K562 (cell line): ENCODE results near the gene WEE1. TPM values are rescaled to one million over a fixed set of nuclear protein-coding genes. Genes with fewer than 3 reads are reported as not detected.

Source experiments
- ATAC-seq: fragments of 200-7000 bp; cut with Tn5 transposase; 3 replicates; pipeline ENCODE4 v1.9.1; 2020; ENCODE audit warnings: moderate library complexity
- BruUV-seq: library from RNA; stranded (reverse); fragments of 400-500 nt; replicated peaks from 2 replicates; lab custom pipeline; 2021; lab: Mats Ljungman, UMichigan
- CTCF ChIA-PET: fragments of 300-600 bp; formaldehyde crosslinking; extraction: SDS; loops from one replicate; lab custom pipeline; 2021; ENCODE audit warnings: low intra/inter-chr PET ratio; lab: Yijun Ruan, JAX
- POLR2A ChIA-PET: fragments of 300-600, 350-650 bp; sonication (Branson Sonifier 250); formaldehyde crosslinking; extraction: SDS; loops from one replicate; lab custom pipeline; 2021; ENCODE audit warnings: antibody characterized with exemption, inconsistent platforms; lab: Yijun Ruan, JAX
- DNase-seq, 4 experiments: peaks; one replicate each; pipeline versions ENCODE4 v3.0.0 to v3.0.0-alpha.2; 2011 to 2018; ENCODE audit warnings: low spot score in 3 of 4, mixed read lengths in 3 of 4; ENCODE audit errors: extremely low read depth in 1 of 4
- FAIRE-seq: peaks from 2 replicates; lab custom pipeline; 2011; peaks lifted over from hg19 to GRCh38; lab: Jason Lieb, UNC
- H2AFZ ChIP-seq: 2 replicates; pipeline ENCODE4 v1.6.0; 2011; ENCODE audit warnings: low read depth, low read length, control low read depth, inconsistent platforms
- H3K27ac ChIP-seq: fragments of 200-600 bp; 3 replicates; pipeline ENCODE4 v1.8.0; 2011; ENCODE audit warnings: low read depth, mild to moderate bottlenecking, control low read depth, inconsistent platforms, low read length, moderate library complexity, mixed read lengths; ENCODE audit errors: extremely low read depth
- H3K27me3 ChIP-seq, 2 experiments: fragments of 300-600 bp in 1 of 2; 2 replicates in 1 of 2; 3 replicates in 1 of 2; pipeline versions ENCODE4 v1.6.0 to v1.8.0; 2011; ENCODE audit warnings: inconsistent platforms in 2 of 2, low read length in 2 of 2, mild to moderate bottlenecking in 1 of 2, mixed read lengths in 1 of 2, moderate library complexity in 1 of 2; ENCODE audit not compliant: control insufficient read depth in 2 of 2, insufficient read depth in 2 of 2
- H3K36me3 ChIP-seq: fragments of 300-600 bp; 3 replicates; pipeline ENCODE4 v1.8.0; 2011; ENCODE audit warnings: mild to moderate bottlenecking, low read length, inconsistent platforms; ENCODE audit not compliant: control insufficient read depth, insufficient read depth
- H3K4me1 ChIP-seq, 2 experiments: fragments of 200-600 bp in 1 of 2; replicated peaks in 1 of 2; 2 replicates in 1 of 2; 3 replicates in 1 of 2; pipeline versions ENCODE4 v1.5.1 to v1.8.0; 2011; ENCODE audit warnings: inconsistent platforms in 2 of 2, low read length in 2 of 2, mild to moderate bottlenecking in 1 of 2, mixed read lengths in 1 of 2, moderate library complexity in 1 of 2; ENCODE audit not compliant: control insufficient read depth in 2 of 2, insufficient read depth in 2 of 2
- H3K4me2 ChIP-seq: 2 replicates; pipeline ENCODE4 v1.6.1; 2011; ENCODE audit warnings: low read length, control low read depth, inconsistent platforms, mixed read lengths; ENCODE audit not compliant: insufficient read depth
- H3K4me3 ChIP-seq: fragments of 200-600 bp; sonication (generic), shearing (Covaris generic); 2 replicates; pipeline ENCODE4 v1.5.1; 2016; ENCODE audit warnings: control low read depth, inconsistent platforms
- H3K79me2 ChIP-seq: fragments of 200-600 bp; 3 replicates; pipeline ENCODE4 v1.8.0; 2011; ENCODE audit warnings: low read length, inconsistent platforms; ENCODE audit not compliant: control insufficient read depth, insufficient read depth
- H3K9ac ChIP-seq, 2 experiments: 2 replicates each; pipeline versions ENCODE4 v1.6.0 to v1.6.1; 2011; ENCODE audit warnings: low read depth in 2 of 2, low read length in 2 of 2, control low read depth in 1 of 2, inconsistent platforms in 1 of 2, mild to moderate bottlenecking in 1 of 2, mixed read lengths in 1 of 2; ENCODE audit not compliant: insufficient read depth in 1 of 2
- H3K9me1 ChIP-seq: one replicate; pipeline ENCODE4 v1.6.0; 2011; ENCODE audit warnings: inconsistent platforms, mild to moderate bottlenecking, low read length, moderate library complexity; ENCODE audit not compliant: control insufficient read depth, insufficient read depth
- H3K9me3 ChIP-seq: replicated peaks from 2 replicates; pipeline ENCODE4 v1.5.1; 2011; ENCODE audit warnings: low read depth, low read length, inconsistent platforms; ENCODE audit not compliant: control insufficient read depth, insufficient read depth
- H4K20me1 ChIP-seq: replicated peaks from 2 replicates; pipeline ENCODE4 v1.6.1; 2011; ENCODE audit warnings: low read length, inconsistent platforms, mixed read lengths; ENCODE audit not compliant: control insufficient read depth, insufficient read depth
- ARID1B ChIP-seq: fragments of 450-650 bp; IDR thresholded peaks from 2 replicates; pipeline ENCODE4 v1.6.1; 2016; ENCODE audit warnings: antibody characterized with exemption, mild to moderate bottlenecking, inconsistent platforms
- CBFA2T3 ChIP-seq: fragments of 450-650 bp; IDR thresholded peaks from 2 replicates; pipeline ENCODE4 v1.6.1; 2017
- CTBP1 ChIP-seq: fragments of 450-650 bp; IDR thresholded peaks from 2 replicates; pipeline ENCODE4 v1.6.1; 2016; ENCODE audit warnings: borderline replicate concordance
- DMBX1 ChIP-seq: fragments of 250-450 bp; sonication (Bioruptor Pico); IDR thresholded peaks from 2 replicates; pipeline ENCODE4 v1.8.0; 2022; ENCODE audit warnings: inconsistent platforms, mild to moderate bottlenecking, moderate library complexity, borderline replicate concordance
- EP300 ChIP-seq: IDR thresholded peaks from 2 replicates; pipeline ENCODE4 v1.6.1; 2012; ENCODE audit warnings: low read length, improper control_type of control experiment
- ETV1 ChIP-seq: fragments of 450-650 bp; conservative IDR thresholded peaks from 2 replicates; pipeline ENCODE4 v1.6.1; 2016; ENCODE audit warnings: missing genetic modification characterization, control low read depth, low read depth, missing compliant biosample characterization
- FOXK2 ChIP-seq, 2 experiments: fragments of 450-650 bp; IDR thresholded peaks in 1 of 2; conservative IDR thresholded peaks in 1 of 2; 2 replicates each; pipeline ENCODE4 v1.6.1; 2016; ENCODE audit warnings: low read depth in 2 of 2, mild to moderate bottlenecking in 1 of 2
- HMBOX1 ChIP-seq: sonication (generic); IDR thresholded peaks from 2 replicates; pipeline ENCODE4 v1.6.1; 2016
- JUND ChIP-seq, 2 experiments: IDR thresholded peaks; 2 replicates in 1 of 2; 3 replicates in 1 of 2; pipeline ENCODE4 v1.6.1; 2011; ENCODE audit warnings: borderline replicate concordance in 2 of 2, low read depth in 2 of 2, low read length in 2 of 2, improper control_type of control experiment in 1 of 2, missing biosample characterization in 1 of 2, missing genetic modification characterization in 1 of 2, missing genetic modification reagents in 1 of 2
- MAFK ChIP-seq: IDR thresholded peaks from 2 replicates; pipeline ENCODE4 v1.6.1; 2011; ENCODE audit warnings: low read length, improper control_type of control experiment
- NFXL1 ChIP-seq: fragments of 450-650 bp; formaldehyde crosslinking; IDR thresholded peaks from 2 replicates; pipeline ENCODE4 v1.4.0; 2021; ENCODE audit warnings: mild to moderate bottlenecking
- RCOR1 ChIP-seq, 2 experiments: IDR thresholded peaks; 2 replicates each; pipeline ENCODE4 v1.6.1; 2012; ENCODE audit warnings: low read depth in 2 of 2, low read length in 2 of 2, borderline replicate concordance in 1 of 2, improper control_type of control experiment in 1 of 2
- RFX1 ChIP-seq: fragments of 450-650 bp; IDR thresholded peaks from 2 replicates; pipeline ENCODE4 v1.6.1; 2016; ENCODE audit warnings: mild to moderate bottlenecking, moderate library complexity
- SMARCA4 ChIP-seq: fragments of 450-650 bp; IDR thresholded peaks from 2 replicates; pipeline ENCODE4 v1.6.1; 2016
- SMARCE1 ChIP-seq: fragments of 450-650 bp; IDR thresholded peaks from 2 replicates; pipeline ENCODE4 v1.7.1; 2016; ENCODE audit warnings: mild to moderate bottlenecking
- SPI1 ChIP-seq: IDR thresholded peaks from 2 replicates; pipeline ENCODE4 v1.6.1; 2011; ENCODE audit warnings: low read depth, low read length, control low read depth, borderline replicate concordance
- STAT5B ChIP-seq: fragments of 250-450 bp; sonication (Bioruptor Pico); IDR thresholded peaks from 2 replicates; pipeline ENCODE4 v1.8.0; 2021; ENCODE audit warnings: mild to moderate bottlenecking, inconsistent platforms
- TCF3 ChIP-seq: sonication (generic); formaldehyde crosslinking; IDR thresholded peaks from 2 replicates; pipeline ENCODE4 v1.4.0; 2020; ENCODE audit warnings: mild to moderate bottlenecking, missing genetic modification reagents
- TEAD4 ChIP-seq, 2 experiments: sonication (generic) in 1 of 2; formaldehyde crosslinking in 1 of 2; IDR thresholded peaks; 2 replicates each; pipeline versions ENCODE4 v1.6.1 to v1.8.0; 2012 to 2022; ENCODE audit warnings: borderline replicate concordance in 1 of 2, inconsistent platforms in 1 of 2, low read length in 1 of 2, mild to moderate bottlenecking in 1 of 2, missing genetic modification reagents in 1 of 2
- ZNF354B ChIP-seq: fragments of 250-450 bp; sonication (Bioruptor Pico); IDR thresholded peaks from 2 replicates; pipeline ENCODE4 v1.4.0; 2020
- WGBS: fragments of 100-300 bp; shearing (Covaris generic); methylation state at CpG from one replicate; pipeline ENCODE4 v1.1.6; 2016; ENCODE audit warnings: low coverage, mixed read lengths; ENCODE audit not compliant: insufficient coverage; ENCODE audit errors: missing lambda C conversion rate; 5-methylcytosine and 5-hydroxymethylcytosine counted together
- in situ Hi-C: fragments of 300-500 bp; cut with MboI; formaldehyde crosslinking; loops from 4 replicates; pipeline ENCODE4 v1.15.0; 2018; ENCODE audit warnings: inconsistent platforms, mixed read lengths
- intact Hi-C: fragments of 100-400 bp; cut with micrococcal nuclease; formaldehyde crosslinking; loops from 2 replicates; pipeline ENCODE4 v1.14.2; 2022
- polyA plus RNA-seq, 8 experiments: library from polyadenylated mRNA; depleted of rRNA in 4 of 8; stranded (reverse) in 5 of 8; unstranded in 3 of 8; fragments of >200 nt; fragmentation: Nextera tagmentation in 2 of 8; fragmentation: Illumina TruSeq in 1 of 8; extraction: Ambion mirVana in 2 of 8; extraction: Trizol in 1 of 8; gene quantifications; 2 replicates each; pipeline versions ENCODE4 v1.2.1 to v1.2.3, GENCODE V29; 2011 to 2014; ENCODE audit warnings: inconsistent platforms in 1 of 8, missing spikeins in 1 of 8
- total RNA-seq, 7 experiments: library from RNA; depleted of rRNA in 6 of 7; stranded (reverse); fragments of >200 nt in 6 of 7; fragmentation: Illumina TruSeq in 2 of 7; extraction: Trizol in 2 of 7; gene quantifications; 2 replicates each; pipeline versions ENCODE4 v1.2.1 to v1.2.3, GENCODE V29; 2011 to 2021; ENCODE audit warnings: low replicate concordance in 1 of 7

WEE1 gene
- total and polyA plus RNA-seq, 9 of the 15 experiments (the other 6 are each of a cell fraction or from before 2014, with no cell fraction given), result 21.9 to 99.0 (median 67.4) TPM

- no TSS peak for BruUV-seq
- H3K9me3 ChIP-seq, result no peaks in the 10 kb centered on the region
- no peaks in the 10 kb centered on the region for H3K79me2 ChIP-seq
- FAIRE-seq (no peak), ATAC-seq (no peak), DNase-seq (no peak)
- H3K4me1 ChIP-seq, result peaks cover 14 to 15% of the 10 kb centered on the region in 2 experiments
- 53% methylated on average over 5 of the region's 5 CpGs for WGBS
- H4K20me1 ChIP-seq, result no peaks in the 10 kb centered on the region
- no peaks in the 10 kb centered on the region for H3K9me1 ChIP-seq
- peak overlapping the region; percentile 10; the same call in 1 of the 2 replicates for H3K4me2 ChIP-seq
- ChIA-PET CTCF (no interaction called here), POLR2A (interaction anchor here (0.5 to 1.8 kb wide), 3 partner anchors 14 to 491 kb away, joined by 3 to 6 read pairs (median 3); no protein-coding TSS in a partner anchor)
- no peak overlapping the region for H3K9ac ChIP-seq
- intact Hi-C loops (no loop called here), in situ Hi-C loops (no loop called here)
- no peaks in the 10 kb centered on the region for H3K36me3 ChIP-seq
- peak overlapping the region; percentile 63 for H2AFZ ChIP-seq
- H3K4me3 ChIP-seq, result no peak overlapping the region
- H3K27me3 ChIP-seq, result no peaks in the 10 kb centered on the region
- no peak overlapping the region for H3K27ac ChIP-seq
- TF ChIP-seq EP300 (0 out of 2 replicates have a peak, but pooled peaks have one; percentile 14), CTBP1 (peak; percentile 16; the same call in 1 of the 2 replicates), TCF3 (CRISPR knock-in tag) (peak; percentile 43; the same call in 1 of the 2 replicates), ZNF354B (CRISPR knock-in tag) (no peak), MAFK (no peak), HMBOX1 (peak; percentile 51; the same call in 1 of the 2 replicates), CBFA2T3 (peak; percentile 34; the same call in 1 of the 2 replicates), RFX1 (no peak), STAT5B (CRISPR knock-in tag) (no peak), NFXL1 (no peak), SMARCE1 (peak; percentile 56; the same call in 1 of the 2 replicates), DMBX1 (no peak), ARID1B (peak; percentile 70), ETV1 (no peak), FOXK2 (conservative IDR thresholded peaks at IDR 0.05 in 1 of 2, IDR thresholded peaks at IDR 0.05 in 1 of 2; ENCODE audit: low read depth in 2 of 2) (0 out of 4 replicates have a peak, but pooled peaks of 1 of the 2 experiments have one; percentile 27), JUND (IDR thresholded peaks at IDR 0.05; ENCODE audit: borderline replicate concordance, low read depth, low read length) (0 out of 2 replicates have a peak, but pooled peaks have one; percentile 6), JUND (tag; IDR thresholded peaks at IDR 0.05; ENCODE audit: borderline replicate concordance, low read depth, low read length) (no peak), RCOR1 (IDR thresholded peaks at IDR 0.05; ENCODE audit: borderline replicate concordance in 1 of 2, low read depth in 2 of 2, low read length in 2 of 2) (0 out of 4 replicates have a peak, but pooled peaks of 1 of the 2 experiments have one; percentile 33), SPI1 (peak; percentile 82; the same call in 1 of the 2 replicates), SMARCA4 (peak; percentile 70), TEAD4 (IDR thresholded peaks at IDR 0.05; ENCODE audit: low read length) (peak; percentile 48; the same call in 1 of the 2 replicates), TEAD4 (CRISPR knock-in tag; IDR thresholded peaks at IDR 0.05; ENCODE audit: borderline replicate concordance) (no peak)
These were observed 32.3 kb downstream of the WEE1 start for GRCh38 chr11:9605742-9606141.
